ENCODE results near the gene TTC7B. TPM values are rescaled to one million over a fixed set of nuclear protein-coding genes. Genes with fewer than 3 reads are reported as not detected.
"Not testable (repeated sequence)": the region's sequence is repeated elsewhere in the genome, so short reads cannot be mapped to it uniquely, and the experiment has no call there.

TTC7B gene, protein sequence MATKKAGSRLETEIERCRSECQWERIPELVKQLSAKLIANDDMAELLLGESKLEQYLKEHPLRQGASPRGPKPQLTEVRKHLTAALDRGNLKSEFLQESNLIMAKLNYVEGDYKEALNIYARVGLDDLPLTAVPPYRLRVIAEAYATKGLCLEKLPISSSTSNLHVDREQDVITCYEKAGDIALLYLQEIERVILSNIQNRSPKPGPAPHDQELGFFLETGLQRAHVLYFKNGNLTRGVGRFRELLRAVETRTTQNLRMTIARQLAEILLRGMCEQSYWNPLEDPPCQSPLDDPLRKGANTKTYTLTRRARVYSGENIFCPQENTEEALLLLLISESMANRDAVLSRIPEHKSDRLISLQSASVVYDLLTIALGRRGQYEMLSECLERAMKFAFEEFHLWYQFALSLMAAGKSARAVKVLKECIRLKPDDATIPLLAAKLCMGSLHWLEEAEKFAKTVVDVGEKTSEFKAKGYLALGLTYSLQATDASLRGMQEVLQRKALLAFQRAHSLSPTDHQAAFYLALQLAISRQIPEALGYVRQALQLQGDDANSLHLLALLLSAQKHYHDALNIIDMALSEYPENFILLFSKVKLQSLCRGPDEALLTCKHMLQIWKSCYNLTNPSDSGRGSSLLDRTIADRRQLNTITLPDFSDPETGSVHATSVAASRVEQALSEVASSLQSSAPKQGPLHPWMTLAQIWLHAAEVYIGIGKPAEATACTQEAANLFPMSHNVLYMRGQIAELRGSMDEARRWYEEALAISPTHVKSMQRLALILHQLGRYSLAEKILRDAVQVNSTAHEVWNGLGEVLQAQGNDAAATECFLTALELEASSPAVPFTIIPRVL
- 5.0 and 7.2 TPM in 2 replicates for total RNA-seq

GRCh38 chr14:90815822-90816662 lies at the start of gene TTC7B:
Gene TTC7B, minus strand, starts transcription at chr14:90816430. Its CDS starts 135 bp downstream, at chr14:90816295.
- intact Hi-C loops (cut with micrococcal nuclease): no loop called here

GRCh38 chr14:90864741-90865140 lies 48.5 kb upstream of the TTC7B start:
- intact Hi-C loops (cut with micrococcal nuclease): no loop called here

DNA sequence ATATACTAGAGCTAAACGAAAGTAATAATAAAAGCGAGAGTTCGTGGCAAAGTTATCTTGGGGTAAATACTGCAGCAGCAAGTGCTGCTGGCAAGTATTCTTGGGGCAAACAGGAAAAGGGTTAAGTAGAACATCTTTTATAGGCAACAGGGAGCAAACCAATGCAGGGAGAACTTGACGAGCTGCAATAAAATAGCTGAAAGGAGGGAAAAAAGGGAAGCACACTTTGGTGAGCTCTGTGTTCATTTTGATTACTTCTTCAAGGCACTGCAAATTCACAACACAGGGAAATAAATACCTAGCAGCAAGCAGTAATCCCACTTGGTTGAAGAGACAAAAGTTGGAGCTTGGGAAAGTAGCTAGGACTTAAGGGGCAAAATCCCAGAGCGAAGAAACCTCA lies 42.3 kb upstream of the TTC7B start:
- intact Hi-C loops (cut with micrococcal nuclease): no loop called here

GRCh38 chr14:90857866-90858265 lies 41.6 kb upstream of the TTC7B start:
- intact Hi-C loops (cut with micrococcal nuclease): no loop called here

- intact Hi-C loops (cut with micrococcal nuclease): not testable (repeated sequence)
Measured at GRCh38 chr14:90856115-90856514, 39.9 kb upstream of the TTC7B start.

DNA sequence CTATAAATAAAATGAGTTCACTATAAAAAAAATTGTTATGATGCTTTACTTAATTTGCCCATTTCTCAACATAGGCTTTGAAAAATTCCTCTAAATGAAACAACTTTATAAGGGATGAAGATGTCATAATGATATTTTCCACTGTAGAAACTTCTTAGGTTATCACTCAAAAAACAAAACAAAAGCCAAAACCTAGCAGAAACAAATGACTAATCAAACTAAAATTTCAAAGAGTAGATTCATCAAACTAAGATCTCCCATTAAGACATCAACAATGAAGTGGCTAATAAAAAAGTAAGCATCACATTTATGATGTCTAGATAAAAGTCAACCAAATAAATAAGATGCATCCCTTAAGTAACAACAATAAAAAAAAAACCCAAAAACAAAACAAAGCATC lies 36.9 kb upstream of the TTC7B start:
- intact Hi-C loops (cut with micrococcal nuclease): no loop called here

- intact Hi-C loops (cut with micrococcal nuclease): no loop called here
Measured at GRCh38 chr14:90851327-90852036, 35.3 kb upstream of the TTC7B start.

DNA sequence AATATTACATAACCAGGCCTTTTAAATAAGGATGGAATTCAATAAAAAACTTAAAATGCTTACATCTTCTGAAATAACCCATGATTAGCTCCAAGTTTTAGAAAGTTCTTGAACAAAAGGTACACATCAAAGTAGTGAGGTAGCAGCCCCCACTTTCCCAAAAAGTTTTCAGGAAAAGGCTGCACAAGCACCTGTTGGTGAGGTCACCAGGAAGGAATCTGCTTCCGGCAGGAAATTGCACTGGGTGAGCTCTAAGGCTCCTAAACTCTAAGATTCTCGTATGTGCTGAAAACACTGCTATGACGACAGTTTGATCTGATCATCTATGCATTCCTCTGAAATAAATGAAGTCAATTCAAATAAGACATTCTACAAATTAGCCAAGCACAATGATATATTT lies 34.3 kb upstream of the TTC7B start:
- intact Hi-C loops (cut with micrococcal nuclease): no loop called here

- intact Hi-C loops (cut with micrococcal nuclease): no loop called here
Measured at GRCh38 chr14:90849787-90850444, 33.7 kb upstream of the TTC7B start.

DNA sequence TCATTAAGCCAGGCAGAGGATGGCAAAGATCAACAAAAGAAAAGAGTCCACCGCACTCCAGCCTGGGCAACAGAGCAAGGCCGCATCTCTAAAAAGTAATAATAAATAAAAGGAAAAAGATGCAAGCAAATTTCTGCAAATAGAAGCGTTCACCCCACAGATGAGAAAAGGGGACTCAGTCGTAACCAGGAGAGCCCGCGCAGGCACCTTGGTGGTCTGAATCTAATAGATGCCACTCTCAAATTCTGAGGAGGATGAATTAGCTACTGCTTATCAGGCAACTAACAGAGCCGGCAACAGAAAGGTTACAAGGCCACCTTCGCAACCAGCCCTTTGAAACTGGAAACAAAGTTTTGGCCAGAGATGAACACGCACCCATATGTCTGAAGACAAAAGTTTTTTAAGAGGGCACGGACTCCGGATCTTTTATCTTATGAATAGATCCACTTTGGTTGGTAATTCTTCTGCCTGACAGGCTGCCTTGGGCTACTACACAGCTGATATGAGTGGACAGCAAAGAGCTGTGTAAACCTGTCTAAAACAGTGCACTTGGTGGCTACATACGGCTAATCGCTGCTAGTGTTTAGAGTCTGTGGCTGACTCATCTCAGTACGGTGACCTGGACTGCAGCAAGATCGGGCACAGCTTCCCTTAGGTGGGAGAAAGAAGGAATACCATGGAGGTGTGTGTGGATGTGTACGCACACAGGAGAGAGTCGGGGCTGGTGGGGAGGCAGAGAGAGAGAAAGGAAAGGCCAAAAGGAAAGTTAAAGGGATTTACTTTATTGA lies 32.9 kb upstream of the TTC7B start:
- intact Hi-C loops (cut with micrococcal nuclease): no loop called here

- intact Hi-C loops (cut with micrococcal nuclease): no loop called here
Measured at GRCh38 chr14:90846511-90846910, 30.3 kb upstream of the TTC7B start.

- intact Hi-C loops (cut with micrococcal nuclease): no loop called here
Measured at GRCh38 chr14:90844321-90844720, 28.1 kb upstream of the TTC7B start.

DNA sequence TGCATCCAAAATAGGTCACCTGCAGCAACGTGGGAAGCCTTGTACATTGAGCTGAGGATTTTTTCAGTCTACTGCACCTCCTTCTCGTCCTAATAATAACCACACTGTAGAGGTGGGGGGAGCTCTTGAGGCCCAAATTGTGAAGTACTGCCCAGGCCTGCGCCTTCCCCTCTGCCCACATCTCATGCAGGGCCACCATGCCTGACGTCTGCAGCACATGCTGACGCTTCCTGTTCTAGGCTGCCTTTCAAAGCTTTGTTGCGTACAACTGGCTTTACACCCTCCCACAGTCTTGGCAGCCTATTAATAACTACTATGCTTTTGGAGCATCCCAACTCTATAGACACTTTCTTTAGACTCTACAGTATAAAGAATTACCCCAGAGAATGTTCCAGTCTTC lies 26.5 kb upstream of the TTC7B start:
- intact Hi-C loops (cut with micrococcal nuclease): no loop called here

- intact Hi-C loops (cut with micrococcal nuclease): not testable (repeated sequence)
Measured at GRCh38 chr14:90840667-90841066, 24.4 kb upstream of the TTC7B start.

DNA sequence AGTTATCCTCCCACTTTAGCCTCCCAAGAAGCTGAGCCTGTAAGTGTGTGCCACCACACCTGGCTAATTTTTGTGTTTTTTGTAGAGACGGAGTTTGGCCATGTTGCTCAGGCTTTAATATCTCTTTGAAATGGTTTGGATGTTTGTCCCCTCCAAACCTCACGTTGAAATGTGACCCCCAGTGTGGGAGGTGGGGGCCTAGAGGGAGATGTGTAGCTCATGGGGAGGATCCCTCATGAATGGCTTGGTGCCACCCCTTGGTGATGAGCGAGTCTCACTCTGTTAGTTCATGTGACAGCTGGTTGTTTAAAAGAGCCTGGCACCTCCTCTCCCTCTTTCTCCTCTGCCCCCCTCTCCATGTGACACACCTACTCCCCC lies 23.6 kb upstream of the TTC7B start:
- intact Hi-C loops (cut with micrococcal nuclease): no loop called here

- intact Hi-C loops (cut with micrococcal nuclease): no loop called here
Measured at GRCh38 chr14:90839024-90839888, 23.0 kb upstream of the TTC7B start.

GRCh38 chr14:90838531-90838930 lies 22.3 kb upstream of the TTC7B start:
- intact Hi-C loops (cut with micrococcal nuclease): not testable (repeated sequence)

DNA sequence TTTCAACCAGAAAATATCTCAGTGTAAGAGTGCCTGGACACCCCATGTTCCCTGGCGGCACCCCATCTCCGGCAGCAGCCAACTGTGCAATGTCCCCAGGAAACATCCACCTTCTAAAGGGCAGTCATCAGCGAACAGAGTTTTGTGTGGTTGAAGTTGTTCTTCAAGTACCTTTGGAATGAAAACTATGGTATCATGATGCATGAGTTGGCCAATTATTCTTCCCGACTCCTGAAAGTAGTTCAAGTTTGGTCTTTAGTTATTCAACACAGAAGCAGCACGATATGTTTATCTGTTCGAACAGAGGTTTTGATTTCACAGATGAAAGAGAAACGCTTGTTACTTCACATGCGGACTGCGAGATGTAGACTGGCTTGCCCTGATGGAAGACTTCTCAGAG lies 21.1 kb upstream of the TTC7B start:
- intact Hi-C loops (cut with micrococcal nuclease): no loop called here

- intact Hi-C loops (cut with micrococcal nuclease): no loop called here
Measured at GRCh38 chr14:90836692-90837063, 20.4 kb upstream of the TTC7B start.
